OCI-LY7 (cell line): Measurements from ENCODE around the gene CAMK2N1. TPM values are rescaled to one million over a fixed set of nuclear protein-coding genes. Genes with fewer than 3 reads are reported as not detected.
A peak's percentile ranks its signal among the peaks of the same experiment; 100 is the strongest.

Source experiments
- BruUV-seq: library from RNA; stranded (reverse); fragments of 400-500 nt; replicated peaks from 2 replicates; lab custom pipeline; 2021; lab: Mats Ljungman, UMichigan
- CTCF ChIA-PET: fragments of 300-600 bp; sonication (Branson Sonifier 250); formaldehyde crosslinking; loops from one replicate; lab custom pipeline; 2022; ENCODE audit warnings: antibody characterized with exemption; ENCODE audit not compliant: unreplicated experiment; lab: Charles Lee
- POLR2A ChIA-PET: fragments of 300-600 bp; sonication (Branson Sonifier 250); formaldehyde crosslinking; loops from one replicate; lab custom pipeline; 2022; ENCODE audit warnings: antibody characterized with exemption; lab: Charles Lee
- DNase-seq: peaks from one replicate; pipeline ENCODE4 v3.0.0-alpha.2; 2015; ENCODE audit warnings: low spot score
- H2AFZ ChIP-seq: fragments of 200-600 bp; sonication (generic), shearing (Covaris generic); 2 replicates; pipeline ENCODE4 v1.6.1; 2014; ENCODE audit warnings: mild to moderate bottlenecking, antibody characterized with exemption, low read length, moderate library complexity
- H3K27ac ChIP-seq: fragments of 200-600 bp; sonication (generic); 2 replicates; pipeline ENCODE4 v1.5.1; 2014; ENCODE audit warnings: mixed run types, low read depth, mild to moderate bottlenecking, moderate library complexity, low read length, inconsistent platforms; ENCODE audit not compliant: poor library complexity, severe bottlenecking
- H3K36me3 ChIP-seq: fragments of 200-600 bp; sonication (generic); 2 replicates; pipeline ENCODE4 v1.6.1; 2014; ENCODE audit warnings: mild to moderate bottlenecking, antibody characterized with exemption, low read length, moderate library complexity, mixed read lengths; ENCODE audit not compliant: insufficient read depth
- H3K4me1 ChIP-seq: fragments of 200-600 bp; sonication (generic); 2 replicates; pipeline ENCODE4 v1.5.1; 2014; ENCODE audit warnings: mild to moderate bottlenecking, low read length; ENCODE audit not compliant: insufficient read depth, poor library complexity, severe bottlenecking
- H3K4me2 ChIP-seq: fragments of 200-600 bp; sonication (generic); 2 replicates; pipeline ENCODE4 v1.6.1; 2014; ENCODE audit warnings: mild to moderate bottlenecking, low read length
- H3K4me3 ChIP-seq: fragments of 200-600 bp; sonication (generic); 2 replicates; pipeline ENCODE4 v1.5.1; 2014; ENCODE audit warnings: mild to moderate bottlenecking, low read depth, low read length; ENCODE audit not compliant: poor library complexity, severe bottlenecking
- H3K79me2 ChIP-seq: fragments of 200-600 bp; sonication (generic); 2 replicates; pipeline ENCODE4 v1.6.1; 2016; ENCODE audit warnings: low read depth, mild to moderate bottlenecking, low read length, moderate library complexity, mixed read lengths; ENCODE audit not compliant: insufficient read depth
- H3K9me2 ChIP-seq: fragments of 200-600 bp; sonication (generic); 2 replicates; pipeline ENCODE4 v1.6.1; 2016; ENCODE audit warnings: mild to moderate bottlenecking, low read length, mixed read lengths; ENCODE audit not compliant: insufficient read depth
- H3K9me3 ChIP-seq: fragments of 200-600 bp; sonication (generic); 2 replicates; pipeline ENCODE4 v1.6.1; 2014; ENCODE audit warnings: mild to moderate bottlenecking, mixed run types, low read length, mixed read lengths
- H4K20me1 ChIP-seq: fragments of 200-600 bp; sonication (generic); 2 replicates; pipeline ENCODE4 v1.6.1; 2014; ENCODE audit warnings: mild to moderate bottlenecking, antibody characterized with exemption, low read length, moderate library complexity, mixed read lengths; ENCODE audit not compliant: insufficient read depth
- CTCF ChIP-seq: fragments of 200-600 bp; sonication (generic); conservative IDR thresholded peaks from 2 replicates; pipeline ENCODE4 v1.5.1; 2014; ENCODE audit warnings: mild to moderate bottlenecking, antibody characterized with exemption, low read length, moderate library complexity, mixed read lengths
- EZH2phosphoT487 ChIP-seq: fragments of 200-600 bp; sonication (generic); IDR thresholded peaks from 2 replicates; pipeline ENCODE4 v1.6.1; 2018; ENCODE audit warnings: low read depth, borderline replicate concordance, mild to moderate bottlenecking, mixed run types, antibody characterized with exemption, low read length, moderate library complexity, mixed read lengths
- intact Hi-C: fragments of 100-400 bp; cut with micrococcal nuclease; formaldehyde crosslinking; loops from one replicate; pipeline ENCODE4 v1.10.0; 2022; ENCODE audit not compliant: unreplicated experiment
- total RNA-seq, 2 experiments: library from RNA; depleted of rRNA in 1 of 2; stranded (reverse); fragments of >200 nt in 1 of 2; shearing (Covaris generic) in 1 of 2; gene quantifications; 2 replicates each; pipeline ENCODE4 v1.2.3, GENCODE V29; 2014 to 2022

The CAMK2N1 gene
- total RNA-seq, 2 experiments from 2014 or later: not detected

GRCh38 chr1:20492751-20493150, 6.7 kb upstream of the CAMK2N1 start:
- H3K9me2 ChIP-seq: no peaks in the 10 kb centered on the region
- no peak for DNase-seq
- no TSS peak for BruUV-seq
- H3K79me2 ChIP-seq: no peaks in the 10 kb centered on the region
- peak overlapping the region; percentile 42 for H3K4me2 ChIP-seq
- no peak for TF ChIP-seq CTCF
- TF ChIP-seq EZH2phosphoT487: no peak
- peaks cover 21% of the 10 kb centered on the region for H3K4me1 ChIP-seq
- POLR2A ChIA-PET: interaction anchor here (0.7 to 2.0 kb wide), 2 partner anchors 278 to 280 kb away, joined by 3 to 8 read pairs; no protein-coding TSS in a partner anchor
- H2AFZ ChIP-seq: peak overlapping the region; percentile 17; the same call in 1 of the 2 replicates
- no peak overlapping the region for H3K4me3 ChIP-seq
- no peaks in the 10 kb centered on the region for H3K9me3 ChIP-seq
- H3K36me3 ChIP-seq: peaks cover 5% of the 10 kb centered on the region; the same call in 1 of the 2 replicates
- intact Hi-C loops: loop anchor here (1.0 to 5.0 kb wide), 6 partner anchors 62 to 575 kb away; no protein-coding TSS in a partner anchor
- CTCF ChIA-PET: interaction anchor here (1.7 kb wide), 1 partner anchor 280 kb away, joined by 5 read pairs; no protein-coding TSS in a partner anchor
- no peak overlapping the region for H3K27ac ChIP-seq
- H4K20me1 ChIP-seq: no peaks in the 10 kb centered on the region

GRCh38 chr1:20491866-20492265, 5.9 kb upstream of the CAMK2N1 start:
- CTCF ChIA-PET: interaction anchor here (1.7 kb wide), 1 partner anchor 279 kb away, joined by 5 read pairs; no protein-coding TSS in a partner anchor
- Histone ChIP-seq H3K79me2 (no peaks in the 10 kb centered on the region), H4K20me1 (no peaks in the 10 kb centered on the region), H3K9me2 (no peaks in the 10 kb centered on the region), H2AFZ (no peak overlapping the region), H3K4me2 (no peak overlapping the region), H3K9me3 (no peaks in the 10 kb centered on the region), H3K4me3 (no peak overlapping the region), H3K36me3 (no peaks in the 10 kb centered on the region), H3K4me1 (peaks cover 21% of the 10 kb centered on the region), H3K27ac (no peak overlapping the region)
- POLR2A ChIA-PET: interaction anchor here (0.5 kb wide), 1 partner anchor 133 kb away, joined by 3 read pairs; no protein-coding TSS in a partner anchor
- intact Hi-C loops: loop anchor here (2.0 to 5.0 kb wide), 3 partner anchors 61 to 575 kb away; no protein-coding TSS in a partner anchor
- DNase-seq: no peak
- no TSS peak for BruUV-seq
- TF ChIP-seq EZH2phosphoT487 (no peak), CTCF (0 out of 2 replicates have a peak, but pooled peaks have one; percentile 22)

- intact Hi-C loops: loop anchor here (5.0 kb wide), 1 partner anchor 574 kb away; no protein-coding TSS in a partner anchor
- H3K36me3 ChIP-seq: no peaks in the 10 kb centered on the region
- no TSS peak for BruUV-seq
Observed at GRCh38 chr1:20491178-20491577, 5.2 kb upstream of the CAMK2N1 start.

More at GRCh38 chr1:20491178-20491577, 5.2 kb upstream of the CAMK2N1 start:
- no peak for TF ChIP-seq EZH2phosphoT487
- no peak for TF ChIP-seq CTCF
- no peaks in the 10 kb centered on the region for H4K20me1 ChIP-seq
- H3K4me1 ChIP-seq: peaks cover 21% of the 10 kb centered on the region
- CTCF ChIA-PET: no interaction called here
- no peaks in the 10 kb centered on the region for H3K79me2 ChIP-seq
- no peaks in the 10 kb centered on the region for H3K9me2 ChIP-seq
- H2AFZ ChIP-seq: no peak overlapping the region
- no peak overlapping the region for H3K4me2 ChIP-seq
- no peak overlapping the region for H3K27ac ChIP-seq
- H3K4me3 ChIP-seq: no peak overlapping the region
- DNase-seq: no peak
- POLR2A ChIA-PET: no interaction called here
- H3K9me3 ChIP-seq: no peaks in the 10 kb centered on the region
